Measurements from ENCODE around the gene SLC16A11.
"Not testable (repeated sequence)": the region's sequence is repeated elsewhere in the genome, so short reads cannot be mapped to it uniquely, and the experiment has no call there.

Gene SLC16A11

DNA sequence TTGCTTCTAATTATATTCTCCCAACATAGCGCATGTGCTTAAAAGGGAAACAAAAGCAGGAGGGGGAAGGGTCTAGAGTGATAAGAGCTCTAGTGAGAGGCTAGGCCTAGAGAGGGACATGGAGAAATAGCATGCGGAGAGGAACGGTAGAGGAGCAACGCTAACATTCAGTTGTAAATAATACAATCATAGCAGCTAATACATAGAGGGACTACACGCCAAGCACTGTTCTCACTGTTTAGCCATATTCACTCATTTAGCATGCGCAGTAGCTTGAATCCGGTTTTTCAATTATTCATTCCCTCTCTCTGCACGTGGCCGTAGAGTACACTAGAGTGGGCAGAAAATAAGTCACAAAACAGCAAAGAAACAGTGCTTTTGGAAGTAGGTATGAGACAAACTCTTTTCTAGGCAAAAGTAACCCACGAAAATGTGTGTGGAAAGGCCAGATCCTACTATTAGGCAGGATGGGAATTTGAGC is 49.7 kb downstream of the SLC16A11 start:
- H3K9me3 ChIP-seq, result no peaks in the 10 kb centered on the region
- H3K4me1 ChIP-seq (ENCODE audit: control insufficient read depth in 1 of 2, insufficient read depth in 1 of 2, low read depth in 1 of 2, low read length in 1 of 2), result peaks cover 0 to 7% of the 10 kb centered on the region in 2 experiments
- H3K27me3 ChIP-seq, result no peaks in the 10 kb centered on the region
- no peak overlapping the region for H3K27ac ChIP-seq
- TF ChIP-seq, protein P1, sequence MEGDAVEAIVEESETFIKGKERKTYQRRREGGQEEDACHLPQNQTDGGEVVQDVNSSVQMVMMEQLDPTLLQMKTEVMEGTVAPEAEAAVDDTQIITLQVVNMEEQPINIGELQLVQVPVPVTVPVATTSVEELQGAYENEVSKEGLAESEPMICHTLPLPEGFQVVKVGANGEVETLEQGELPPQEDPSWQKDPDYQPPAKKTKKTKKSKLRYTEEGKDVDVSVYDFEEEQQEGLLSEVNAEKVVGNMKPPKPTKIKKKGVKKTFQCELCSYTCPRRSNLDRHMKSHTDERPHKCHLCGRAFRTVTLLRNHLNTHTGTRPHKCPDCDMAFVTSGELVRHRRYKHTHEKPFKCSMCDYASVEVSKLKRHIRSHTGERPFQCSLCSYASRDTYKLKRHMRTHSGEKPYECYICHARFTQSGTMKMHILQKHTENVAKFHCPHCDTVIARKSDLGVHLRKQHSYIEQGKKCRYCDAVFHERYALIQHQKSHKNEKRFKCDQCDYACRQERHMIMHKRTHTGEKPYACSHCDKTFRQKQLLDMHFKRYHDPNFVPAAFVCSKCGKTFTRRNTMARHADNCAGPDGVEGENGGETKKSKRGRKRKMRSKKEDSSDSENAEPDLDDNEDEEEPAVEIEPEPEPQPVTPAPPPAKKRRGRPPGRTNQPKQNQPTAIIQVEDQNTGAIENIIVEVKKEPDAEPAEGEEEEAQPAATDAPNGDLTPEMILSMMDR (IDR thresholded peaks at IDR 0.05), result no peak
- H3K36me3 ChIP-seq, result peaks cover 32% of the 10 kb centered on the region
- no peak overlapping the region for H3K4me3 ChIP-seq (ENCODE audit: low read depth in 1 of 2, low read length in 1 of 2)

DNA sequence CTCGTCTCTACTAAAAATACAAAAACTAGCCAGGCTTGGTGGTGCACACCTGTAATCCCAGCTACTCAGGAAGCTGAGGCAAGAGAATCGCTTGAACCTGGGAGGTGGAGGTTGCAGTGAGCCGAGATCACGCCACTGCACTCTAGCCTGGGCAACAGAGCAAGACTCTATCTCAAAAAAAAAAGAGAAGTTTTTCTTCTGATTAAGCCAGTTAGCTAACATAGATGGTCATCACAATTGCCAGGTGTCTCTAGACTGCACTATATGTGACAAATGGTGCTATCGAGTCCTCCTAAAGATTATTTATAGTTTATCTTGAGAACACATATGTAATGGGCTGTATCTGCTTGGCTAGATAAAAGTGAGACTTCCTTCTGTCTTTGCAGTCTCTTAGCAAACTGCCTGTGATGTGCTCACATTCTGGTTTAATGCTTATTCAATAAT is 50.3 kb downstream of the SLC16A11 start:
- H3K27ac ChIP-seq; H3K4me1 ChIP-seq (ENCODE audit: control insufficient read depth in 1 of 2, insufficient read depth in 1 of 2, low read depth in 1 of 2, low read length in 1 of 2); H3K27me3 ChIP-seq; H3K9me3 ChIP-seq; H3K4me3 ChIP-seq (ENCODE audit: low read depth in 1 of 2, low read length in 1 of 2): not testable (repeated sequence)
- H3K36me3 ChIP-seq, result peaks cover 27% of the 10 kb centered on the region
